ENCODE results near the gene C2CD2.

DNA sequence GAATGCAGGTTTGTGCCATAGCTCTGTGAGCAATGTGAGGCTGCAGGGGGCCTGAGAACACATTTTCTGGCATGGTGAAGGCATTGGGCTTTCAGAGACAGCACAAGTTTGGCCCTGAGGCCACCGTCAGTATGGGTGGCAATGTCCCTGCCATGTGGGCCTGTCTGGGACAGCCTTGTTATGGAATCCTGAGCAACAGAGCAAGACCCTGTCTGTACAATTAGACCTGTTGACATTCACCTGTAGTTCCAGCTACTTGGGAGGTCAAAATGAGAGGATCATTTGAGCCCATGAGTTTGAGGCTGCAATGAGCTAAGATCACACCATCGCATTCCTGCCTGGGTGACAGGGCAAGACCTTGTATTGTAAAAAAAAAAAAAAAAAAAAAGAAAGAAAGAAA, 110.2 kb downstream of the C2CD2 start:
- no peak for TF ChIP-seq RFX5 (IDR thresholded peaks at IDR 0.05; ENCODE audit: low read length)
- no peak for TF ChIP-seq EP300 (IDR thresholded peaks at IDR 0.05; ENCODE audit: borderline replicate concordance in 1 of 2, low read depth in 1 of 2, low read length in 1 of 2)
- TF ChIP-seq, protein P1, sequence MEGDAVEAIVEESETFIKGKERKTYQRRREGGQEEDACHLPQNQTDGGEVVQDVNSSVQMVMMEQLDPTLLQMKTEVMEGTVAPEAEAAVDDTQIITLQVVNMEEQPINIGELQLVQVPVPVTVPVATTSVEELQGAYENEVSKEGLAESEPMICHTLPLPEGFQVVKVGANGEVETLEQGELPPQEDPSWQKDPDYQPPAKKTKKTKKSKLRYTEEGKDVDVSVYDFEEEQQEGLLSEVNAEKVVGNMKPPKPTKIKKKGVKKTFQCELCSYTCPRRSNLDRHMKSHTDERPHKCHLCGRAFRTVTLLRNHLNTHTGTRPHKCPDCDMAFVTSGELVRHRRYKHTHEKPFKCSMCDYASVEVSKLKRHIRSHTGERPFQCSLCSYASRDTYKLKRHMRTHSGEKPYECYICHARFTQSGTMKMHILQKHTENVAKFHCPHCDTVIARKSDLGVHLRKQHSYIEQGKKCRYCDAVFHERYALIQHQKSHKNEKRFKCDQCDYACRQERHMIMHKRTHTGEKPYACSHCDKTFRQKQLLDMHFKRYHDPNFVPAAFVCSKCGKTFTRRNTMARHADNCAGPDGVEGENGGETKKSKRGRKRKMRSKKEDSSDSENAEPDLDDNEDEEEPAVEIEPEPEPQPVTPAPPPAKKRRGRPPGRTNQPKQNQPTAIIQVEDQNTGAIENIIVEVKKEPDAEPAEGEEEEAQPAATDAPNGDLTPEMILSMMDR (IDR thresholded peaks at IDR 0.05), result no peak
- TF ChIP-seq GATA2 (CRISPR knock-in tag; IDR thresholded peaks at IDR 0.05), result no peak
- TF ChIP-seq POLR2AphosphoS5 (IDR thresholded peaks at IDR 0.05; ENCODE audit: low read depth, low read length), result no peak
- TF ChIP-seq TEAD4 (IDR thresholded peaks at IDR 0.05; ENCODE audit: borderline replicate concordance, insufficient read depth), result no peak
- TF ChIP-seq SMC3 (IDR thresholded peaks at IDR 0.05; ENCODE audit: low read depth, low read length), result no peak
- TF ChIP-seq, protein P2, sequence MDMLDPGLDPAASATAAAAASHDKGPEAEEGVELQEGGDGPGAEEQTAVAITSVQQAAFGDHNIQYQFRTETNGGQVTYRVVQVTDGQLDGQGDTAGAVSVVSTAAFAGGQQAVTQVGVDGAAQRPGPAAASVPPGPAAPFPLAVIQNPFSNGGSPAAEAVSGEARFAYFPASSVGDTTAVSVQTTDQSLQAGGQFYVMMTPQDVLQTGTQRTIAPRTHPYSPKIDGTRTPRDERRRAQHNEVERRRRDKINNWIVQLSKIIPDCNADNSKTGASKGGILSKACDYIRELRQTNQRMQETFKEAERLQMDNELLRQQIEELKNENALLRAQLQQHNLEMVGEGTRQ (IDR thresholded peaks at IDR 0.05; ENCODE audit: borderline replicate concordance, low read depth, low read length), result no peak
- TF ChIP-seq YY1 (IDR thresholded peaks at IDR 0.05; ENCODE audit: low read depth), result no peak
